OCI-LY3 (cell line): ENCODE measurements around the gene SUMF1.

Experiments used
- H2AFZ ChIP-seq: fragments of 200-600, 300-600 bp; shearing (Covaris generic); 2 replicates; pipeline ENCODE4 v1.6.0; 2014; ENCODE audit warnings: antibody characterized with exemption, low read depth, low read length
- H3K27ac ChIP-seq: fragments of 200-600, 300-600 bp; sonication (generic); 2 replicates; pipeline ENCODE4 v1.5.1; 2014; ENCODE audit warnings: mild to moderate bottlenecking, low read length, moderate library complexity, mixed read lengths
- H3K27me3 ChIP-seq: fragments of 200-600, 300-600 bp; sonication (generic); 2 replicates; pipeline ENCODE4 v1.6.1; 2014; ENCODE audit warnings: low read depth, low read length, mixed read lengths
- H3K36me3 ChIP-seq: fragments of 200-600, 300-600 bp; sonication (generic); replicated peaks from 2 replicates; pipeline ENCODE3; 2014; ENCODE audit warnings: low read depth, low read length, mixed read lengths
- H3K4me1 ChIP-seq: fragments of 300-600, 200-600 bp; sonication (generic); 2 replicates; pipeline ENCODE4 v1.6.1; 2014; ENCODE audit warnings: low read length, mixed read lengths
- H3K4me2 ChIP-seq: fragments of 200-600, 300-600 bp; sonication (generic); 2 replicates; pipeline ENCODE4 v1.6.1; 2014; ENCODE audit warnings: low read length, mixed read lengths
- H3K4me3 ChIP-seq: fragments of 300-600, 200-600 bp; sonication (generic); 2 replicates; pipeline ENCODE4 v1.5.1; 2014; ENCODE audit warnings: antibody characterized with exemption, mild to moderate bottlenecking, low read length, moderate library complexity
- H3K79me2 ChIP-seq: fragments of 300-600, 200-600 bp; shearing (Covaris generic); 2 replicates; pipeline ENCODE4 v1.6.1; 2014; ENCODE audit warnings: mild to moderate bottlenecking, low read length, mixed read lengths
- H3K9ac ChIP-seq: fragments of 300-600, 200-600 bp; shearing (Covaris generic); 2 replicates; pipeline ENCODE4 v1.6.0; 2014; ENCODE audit warnings: mild to moderate bottlenecking, low read length, moderate library complexity
- H3K9me3 ChIP-seq: fragments of 200-600, 300-600 bp; shearing (Covaris generic); 2 replicates; pipeline ENCODE4 v1.6.1; 2014; ENCODE audit warnings: low read length, mixed read lengths; ENCODE audit not compliant: insufficient read depth
- H4K20me1 ChIP-seq: fragments of 200-600, 300-600 bp; sonication (generic); 2 replicates; pipeline ENCODE4 v1.6.1; 2016; ENCODE audit warnings: low read length, mixed read lengths; ENCODE audit not compliant: insufficient read depth
- CTCF ChIP-seq: fragments of 200-600, 300-600 bp; sonication (generic); IDR thresholded peaks from 2 replicates; pipeline ENCODE4 v1.5.1; 2014; ENCODE audit warnings: antibody characterized with exemption, low read length, low read depth
- EZH2phosphoT487 ChIP-seq: fragments of 200-600 bp; shearing (Covaris generic); IDR thresholded peaks from 2 replicates; pipeline ENCODE4 v1.6.1; 2018; ENCODE audit warnings: antibody characterized with exemption, mixed run types, low read depth

The SUMF1 gene

GRCh38 chr3:4501437-4501836, 34.4 kb upstream of the SUMF1 start:
- Histone ChIP-seq H3K9ac (no peak overlapping the region), H3K4me1 (peaks cover 24% of the 10 kb centered on the region), H3K27ac (no peak overlapping the region), H3K79me2 (no peaks in the 10 kb centered on the region), H4K20me1 (0 out of 2 replicates have a peak, but pooled peaks cover 7% of the 10 kb centered on the region), H3K4me3 (no peak overlapping the region), H3K27me3 (peaks cover 26% of the 10 kb centered on the region), H3K4me2 (no peak overlapping the region), H3K9me3 (no peaks in the 10 kb centered on the region), H2AFZ (no peak overlapping the region), H3K36me3 (no peaks in the 10 kb centered on the region)
- no peak for TF ChIP-seq CTCF
- TF ChIP-seq EZH2phosphoT487: no peak

- Histone ChIP-seq H2AFZ (no peak overlapping the region), H3K4me1 (peaks cover 31% of the 10 kb centered on the region), H3K79me2 (no peaks in the 10 kb centered on the region), H3K9ac (no peak overlapping the region), H3K4me2 (no peak overlapping the region), H3K4me3 (no peak overlapping the region), H3K27me3 (0 out of 2 replicates have a peak, but pooled peaks cover 2% of the 10 kb centered on the region), H3K9me3 (no peaks in the 10 kb centered on the region), H4K20me1 (peaks cover 3% of the 10 kb centered on the region; the same call in 1 of the 2 replicates), H3K27ac (no peak overlapping the region), H3K36me3 (no peaks in the 10 kb centered on the region)
- no peak for TF ChIP-seq EZH2phosphoT487
- TF ChIP-seq CTCF: no peak
Observed at GRCh38 chr3:4498446-4498845, 31.4 kb upstream of the SUMF1 start.

- Histone ChIP-seq H3K4me1 (peaks cover 26% of the 10 kb centered on the region), H3K4me3 (no peak overlapping the region), H3K27me3 (no peaks in the 10 kb centered on the region), H3K9ac (no peak overlapping the region), H3K79me2 (no peaks in the 10 kb centered on the region), H4K20me1 (peaks cover 3% of the 10 kb centered on the region; the same call in 1 of the 2 replicates), H3K27ac (no peak overlapping the region), H2AFZ (no peak overlapping the region), H3K4me2 (no peak overlapping the region), H3K36me3 (no peaks in the 10 kb centered on the region), H3K9me3 (no peaks in the 10 kb centered on the region)
- TF ChIP-seq CTCF: no peak
- TF ChIP-seq EZH2phosphoT487: no peak
Observed at GRCh38 chr3:4497843-4498324, 30.8 kb upstream of the SUMF1 start.

- H3K36me3 ChIP-seq: no peaks in the 10 kb centered on the region
- H3K4me2 ChIP-seq: no peak overlapping the region
- no peak overlapping the region for H2AFZ ChIP-seq
- H3K79me2 ChIP-seq: no peaks in the 10 kb centered on the region
- no peak overlapping the region for H3K9ac ChIP-seq
- H4K20me1 ChIP-seq: peaks cover 3% of the 10 kb centered on the region; the same call in 1 of the 2 replicates
- H3K9me3 ChIP-seq: no peaks in the 10 kb centered on the region
- H3K4me3 ChIP-seq: no peak overlapping the region
- TF ChIP-seq EZH2phosphoT487: no peak
- TF ChIP-seq CTCF: no peak
- peaks cover 26% of the 10 kb centered on the region for H3K4me1 ChIP-seq
- H3K27ac ChIP-seq: no peak overlapping the region
- H3K27me3 ChIP-seq: peaks cover 4% of the 10 kb centered on the region; the same call in 1 of the 2 replicates
Observed at GRCh38 chr3:4497005-4497692, 30.1 kb upstream of the SUMF1 start.
